Breast epithelium (tissue), 4 donors: ENCODE results near the gene RNF25. TPM values are rescaled to one million over a fixed set of nuclear protein-coding genes. Genes with fewer than 3 reads are reported as not detected.

ENCODE experiments used
- DNase-seq, 2 donors: peaks; one replicate each; pipeline ENCODE4 v3.0.0-alpha.2; 2019; ENCODE audit warnings: low spot score in 2 of 2
- H3K27ac ChIP-seq, 2 donors: fragments of 200-600 bp; sonication (generic) in 1 of 2; one replicate each; pipeline ENCODE4 v1.5.1; 2016 to 2019; ENCODE audit warnings: mild to moderate bottlenecking in 1 of 2
- H3K27me3 ChIP-seq, 2 donors: fragments of 200-600 bp; sonication (generic) in 1 of 2; one replicate each; pipeline versions ENCODE4 v1.5.1 to v1.6.0; 2017 to 2019; ENCODE audit warnings: control low read depth in 1 of 2, mild to moderate bottlenecking in 1 of 2
- H3K36me3 ChIP-seq: fragments of 200-600 bp; one replicate; pipeline ENCODE4 v1.5.1; 2019
- H3K4me1 ChIP-seq, 2 donors: fragments of 200-600 bp; sonication (generic); one replicate each; pipeline ENCODE4 v1.5.1; 2016 to 2019; ENCODE audit warnings: control low read depth in 1 of 2
- H3K4me3 ChIP-seq, 3 donors: fragments of 200-600 bp; sonication (generic); 1 replicate in 2 of 3; 2 replicates in 1 of 3; pipeline ENCODE4 v1.5.1; 2016 to 2019; ENCODE audit warnings: mild to moderate bottlenecking in 3 of 3, moderate library complexity in 2 of 3
- H3K9me3 ChIP-seq, 2 donors: fragments of 200-600 bp; sonication (generic) in 1 of 2; one replicate each; pipeline ENCODE4 v1.5.1; 2016 to 2019; ENCODE audit warnings: control low read depth in 1 of 2
- CTCF ChIP-seq, 3 donors: fragments of 450-650 bp; IDR thresholded peaks; one replicate each; pipeline ENCODE4 v1.5.1; 2016 to 2017; ENCODE audit warnings: antibody characterized with exemption in 3 of 3, mild to moderate bottlenecking in 3 of 3, moderate library complexity in 3 of 3
- POLR2A ChIP-seq: fragments of 450-650 bp; IDR thresholded peaks from one replicate; pipeline ENCODE4 v1.6.1; 2016; ENCODE audit warnings: antibody characterized with exemption, mild to moderate bottlenecking, moderate library complexity
- POLR2AphosphoS5 ChIP-seq, 3 donors: sonication (generic); formaldehyde crosslinking; IDR thresholded peaks; one replicate each; pipeline ENCODE4 v1.6.1; 2017; ENCODE audit warnings: antibody characterized with exemption in 3 of 3
- intact Hi-C: fragments of 100-400 bp; cut with DNase I; formaldehyde crosslinking; loops from one replicate; pipeline ENCODE4 v1.15.1; 2023; ENCODE audit warnings: low total_unique reads
- total RNA-seq, 3 donors: library from RNA; depleted of rRNA; stranded (reverse); fragments of >200 nt; gene quantifications; one replicate each; pipeline ENCODE4 v1.1.0, GENCODE V29; 2016

RNF25 gene
- total RNA-seq, 3 donors from 2014 or later: 22.7 to 25.9 (median 23.0) TPM

GRCh38 chr2:218718058-218718457 lies 46.3 kb upstream of the RNF25 start:
- no peak overlapping the region for H3K4me3 ChIP-seq
- TF ChIP-seq POLR2AphosphoS5 (IDR thresholded peaks at IDR 0.05): no peak
- no peak for TF ChIP-seq CTCF (IDR thresholded peaks at IDR 0.05)
- no peak for TF ChIP-seq POLR2A
- intact Hi-C loops: loop anchor here (10.0 kb wide), 1 partner anchor 117 kb away; the partner anchor contains the start of gene PRKAG3

GRCh38 chr2:218717262-218717661 lies 45.5 kb upstream of the RNF25 start:
- Histone ChIP-seq H3K36me3 (no peaks in the 10 kb centered on the region), H3K4me1 (no peaks in the 10 kb centered on the region), H3K27ac (no peak overlapping the region), H3K27me3 (no peaks in the 10 kb centered on the region), H3K9me3 (no peaks in the 10 kb centered on the region), H3K4me3 (no peak overlapping the region)
- TF ChIP-seq CTCF (IDR thresholded peaks at IDR 0.05) (no peak), POLR2A (no peak), POLR2AphosphoS5 (IDR thresholded peaks at IDR 0.05) (no peak)
- DNase-seq: no peak
- intact Hi-C loops: loop anchor here (10.0 kb wide), 1 partner anchor 118 kb away; the partner anchor contains the start of gene PRKAG3

More at GRCh38 chr2:218718058-218718457, 46.3 kb upstream of the RNF25 start:
- Histone ChIP-seq H3K9me3 (no peaks in the 10 kb centered on the region), H3K27me3 (no peaks in the 10 kb centered on the region), H3K36me3 (no peaks in the 10 kb centered on the region), H3K27ac (no peak overlapping the region), H3K4me1 (no peaks in the 10 kb centered on the region)
- DNase-seq: no peak

- intact Hi-C loops: loop anchor here (10.0 kb wide), 1 partner anchor 119 kb away; the partner anchor contains the start of gene PRKAG3
- H3K27ac ChIP-seq: no peak overlapping the region
- peaks cover 0 to 5% of the 10 kb centered on the region in 2 donors for H3K4me1 ChIP-seq
Measured at GRCh38 chr2:218716070-218716469, 44.3 kb upstream of the RNF25 start.

GRCh38 chr2:218713922-218714321 lies 42.1 kb upstream of the RNF25 start:
- TF ChIP-seq POLR2AphosphoS5 (IDR thresholded peaks at IDR 0.05) (no peak), CTCF (IDR thresholded peaks at IDR 0.05) (no peak), POLR2A (no peak)
- intact Hi-C loops: loop anchor here (5.0 to 10.0 kb wide), 2 partner anchors 121 to 762 kb away; partner anchors contain the start of gene PRKAG3
- Histone ChIP-seq H3K4me3 (no peak overlapping the region), H3K9me3 (no peaks in the 10 kb centered on the region), H3K4me1 (peaks cover 0 to 5% of the 10 kb centered on the region in 2 donors), H3K27ac (no peak overlapping the region), H3K27me3 (no peaks in the 10 kb centered on the region), H3K36me3 (no peaks in the 10 kb centered on the region)
- no peak for DNase-seq

More at GRCh38 chr2:218716070-218716469, 44.3 kb upstream of the RNF25 start:
- Histone ChIP-seq H3K36me3 (no peaks in the 10 kb centered on the region), H3K9me3 (no peaks in the 10 kb centered on the region), H3K27me3 (no peaks in the 10 kb centered on the region), H3K4me3 (no peak overlapping the region)
- TF ChIP-seq CTCF (IDR thresholded peaks at IDR 0.05) (no peak), POLR2A (no peak)
- no peak for DNase-seq

GRCh38 chr2:218711550-218711929 lies 39.7 kb upstream of the RNF25 start:
- no peak for DNase-seq
- TF ChIP-seq CTCF (IDR thresholded peaks at IDR 0.05): no peak
- TF ChIP-seq POLR2AphosphoS5 (IDR thresholded peaks at IDR 0.05): no peak
- TF ChIP-seq POLR2A: no peak
- intact Hi-C loops: loop anchor here (1.0 to 10.0 kb wide), 3 partner anchors 32 to 759 kb away; partner anchors contain the start of gene PRKAG3

More at GRCh38 chr2:218711550-218711929, 39.7 kb upstream of the RNF25 start:
- Histone ChIP-seq H3K27ac (peak overlapping the region; percentile 94 to 98), H3K9me3 (no peaks in the 10 kb centered on the region), H3K27me3 (no peaks in the 10 kb centered on the region), H3K4me3 (peak overlapping the region; percentile 75 to 93 (median 75)), H3K4me1 (peaks cover 0 to 5% of the 10 kb centered on the region in 2 donors), H3K36me3 (no peaks in the 10 kb centered on the region)
